HG03060 (cell line): ENCODE results near the gene CHRM4.

Experiments
- ATAC-seq: cut with Tn5 transposase; IDR thresholded peaks from one replicate; pipeline ENCODE4 v1.9.1; 2021; ENCODE audit warnings: low read depth, moderate number of reproducible peaks; ENCODE audit not compliant: unreplicated experiment

CHRM4 gene

GRCh38 chr11:46351606-46352005, 40.0 kb downstream of the CHRM4 start:
- ATAC-seq = no peak

GRCh38 chr11:46351148-46351547, 40.4 kb downstream of the CHRM4 start:
- no peak for ATAC-seq

GRCh38 chr11:46350695-46351094, 40.9 kb downstream of the CHRM4 start:
- ATAC-seq = no peak

- ATAC-seq = no peak
Observed at GRCh38 chr11:46348566-46349401, 42.8 kb downstream of the CHRM4 start.

GRCh38 chr11:46347637-46348311, 43.8 kb downstream of the CHRM4 start:
- ATAC-seq = no peak

GRCh38 chr11:46346886-46347636, 44.5 kb downstream of the CHRM4 start, which contains the start of gene DGKZ:
Gene DGKZ (plus strand): TSS chr11:46347463. CDS start chr11:46347660, 197 bp downstream.
- no peak for ATAC-seq

GRCh38 chr11:46345881-46346484, 45.6 kb downstream of the CHRM4 start:
- ATAC-seq = no peak

GRCh38 chr11:46345131-46345597, 46.4 kb downstream of the CHRM4 start:
- ATAC-seq = no peak

GRCh38 chr11:46343520-46343919, 48.1 kb downstream of the CHRM4 start:
- no peak for ATAC-seq

- no peak for ATAC-seq
Observed at GRCh38 chr11:46342239-46342638, 49.3 kb downstream of the CHRM4 start.

- ATAC-seq = no peak
Observed at GRCh38 chr11:46341454-46341853, 50.1 kb downstream of the CHRM4 start.

GRCh38 chr11:46339816-46340215, 51.8 kb downstream of the CHRM4 start:
- no peak for ATAC-seq

- ATAC-seq = no peak
Observed at GRCh38 chr11:46338988-46339666, 52.4 kb downstream of the CHRM4 start.

- ATAC-seq = no peak
Observed at GRCh38 chr11:46338636-46338987, 53.0 kb downstream of the CHRM4 start.

GRCh38 chr11:46337626-46338345, 53.8 kb downstream of the CHRM4 start:
- ATAC-seq = no peak

GRCh38 chr11:46336563-46337180, 54.9 kb downstream of the CHRM4 start:
- no peak for ATAC-seq

- ATAC-seq = no peak
Observed at GRCh38 chr11:46335890-46336562, 55.5 kb downstream of the CHRM4 start.

- no peak for ATAC-seq
Observed at GRCh38 chr11:46335271-46335670, 56.3 kb downstream of the CHRM4 start.
